GM13977 (cell line): Measurements from ENCODE around the gene FAM107B.
A peak's percentile ranks its signal among the peaks of the same experiment; 100 is the strongest.

Source experiments
- DNase-seq: peaks from one replicate; pipeline ENCODE4 v3.0.0; 2012; ENCODE audit warnings: low spot score
- CTCF ChIP-seq: IDR thresholded peaks from 2 replicates; pipeline ENCODE4 v1.5.1; 2012; ENCODE audit warnings: mild to moderate bottlenecking, control low read depth; ENCODE audit not compliant: insufficient read depth; ENCODE audit errors: extremely low read depth, missing control alignments
- in situ Hi-C: fragments of 300-500 bp; cut with MboI; formaldehyde crosslinking; loops from one replicate; pipeline ENCODE4 v1.12.0; 2022; ENCODE audit warnings: low sequenced_read_pairs, low pct_unique_long_range_greater_than_20kb, mixed read lengths, inconsistent platforms; ENCODE audit not compliant: unreplicated experiment

Gene FAM107B

GRCh38 chr10:14541379-14541778, 233.3 kb downstream of the FAM107B start:
- TF ChIP-seq CTCF: no peak
- DNase-seq: no peak
- in situ Hi-C loops: no loop called here

- no peak for TF ChIP-seq CTCF
- in situ Hi-C loops: no loop called here
- DNase-seq: no peak
Measured at GRCh38 chr10:14540611-14541010, 234.1 kb downstream of the FAM107B start.

DNA sequence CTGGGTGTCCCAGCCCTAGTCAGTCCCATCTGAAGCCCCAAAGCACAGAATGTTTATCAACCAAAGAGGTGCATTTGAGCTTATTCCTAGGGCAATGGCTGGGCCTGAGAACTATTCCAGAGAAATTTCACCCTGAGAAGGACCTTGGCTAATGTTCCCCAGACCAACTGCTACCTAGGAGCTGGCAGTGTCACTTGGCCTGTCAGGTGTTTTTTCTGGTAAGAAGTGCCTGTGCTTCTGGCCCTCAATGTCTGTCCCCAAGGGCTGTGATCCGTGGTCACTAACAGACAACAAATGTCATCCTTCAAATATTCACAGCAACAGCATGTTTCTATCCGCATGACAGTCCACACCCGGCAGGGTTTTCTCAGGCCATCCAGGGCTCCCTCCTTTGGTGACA, 234.6 kb downstream of the FAM107B start:
- in situ Hi-C loops: no loop called here
- DNase-seq: no peak
- no peak for TF ChIP-seq CTCF

DNA sequence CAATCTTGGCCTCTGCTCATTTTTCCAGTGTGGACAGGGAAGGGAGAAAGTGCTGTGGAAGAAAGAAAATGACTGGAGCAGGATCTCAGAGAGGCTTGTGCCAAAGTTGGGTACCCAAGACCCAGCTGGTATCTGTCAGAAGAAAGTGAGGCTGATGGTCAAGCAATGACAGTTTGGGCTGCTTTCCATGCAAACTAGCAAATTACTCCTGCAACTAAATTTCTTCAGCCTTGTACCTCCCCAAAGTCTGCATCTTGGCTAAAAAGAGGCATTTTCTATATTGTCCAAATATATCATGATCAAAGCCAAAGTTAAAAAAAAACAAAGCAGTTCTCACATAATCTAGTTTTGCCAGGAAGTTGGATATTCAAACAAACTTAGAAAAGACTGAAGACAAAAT, 235.5 kb downstream of the FAM107B start:
- in situ Hi-C loops: loop anchor here (10.0 kb wide), 1 partner anchor 286 kb away; no protein-coding TSS in a partner anchor
- no peak for TF ChIP-seq CTCF
- no peak for DNase-seq

DNA sequence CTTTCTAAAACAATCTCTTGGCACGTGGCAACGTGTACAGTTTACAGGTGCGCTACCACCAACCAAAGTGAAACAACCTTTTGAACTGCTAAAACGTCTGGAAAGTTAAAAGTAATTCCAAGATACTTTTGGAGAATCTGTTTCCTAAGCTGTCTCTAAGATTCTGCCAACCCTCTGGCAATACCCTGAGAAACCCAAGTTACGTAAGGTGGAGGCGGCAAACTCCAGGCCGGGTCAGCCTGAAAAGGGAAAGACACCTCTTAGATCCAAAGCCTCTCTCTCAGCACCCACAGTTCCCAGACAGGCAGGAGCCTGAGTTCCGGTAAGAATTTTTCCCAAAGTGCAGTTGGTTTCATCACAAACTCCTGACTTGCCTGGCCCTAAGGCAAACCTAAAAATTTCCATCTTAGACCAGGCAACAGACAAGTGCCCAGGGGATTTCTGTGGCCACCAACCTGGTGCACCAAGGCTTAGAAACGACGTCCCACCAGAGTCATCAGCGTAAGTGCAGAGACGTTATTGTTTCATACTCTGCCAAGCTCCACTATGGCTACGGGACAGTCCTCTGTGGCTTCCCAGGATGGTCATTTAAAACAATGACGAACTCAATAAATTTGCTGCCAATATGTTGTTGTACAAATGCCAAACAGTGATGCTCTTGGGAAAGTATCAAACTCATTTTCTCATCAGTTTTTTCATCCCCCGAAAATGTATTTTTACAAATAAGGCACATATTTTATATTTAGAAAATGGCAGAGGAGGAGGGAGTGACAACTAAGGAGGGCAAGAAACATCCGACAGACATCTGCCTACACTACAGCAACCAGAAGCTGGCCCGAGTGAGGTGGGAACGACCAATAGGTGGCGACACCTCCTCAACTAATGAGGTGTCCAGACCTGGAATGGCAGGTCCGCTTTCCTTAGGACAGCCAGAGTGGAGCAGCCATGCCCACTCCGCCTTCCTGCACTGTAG, 238.2 kb downstream of the FAM107B start:
- peak; percentile 34 for DNase-seq
- in situ Hi-C loops: loop anchor here (10.0 kb wide), 1 partner anchor 288 kb away; no protein-coding TSS in a partner anchor
- peak; percentile 84 for TF ChIP-seq CTCF

- TF ChIP-seq CTCF: no peak
- DNase-seq: no peak
- in situ Hi-C loops: loop anchor here (10.0 kb wide), 1 partner anchor 289 kb away; no protein-coding TSS in a partner anchor
Measured at GRCh38 chr10:14535457-14536130, 239.1 kb downstream of the FAM107B start.
